OCI-LY3 (cell line): ENCODE data around the gene WNT9B.

Source experiments
- CTCF ChIP-seq: fragments of 200-600, 300-600 bp; sonication (generic); IDR thresholded peaks from 2 replicates; pipeline ENCODE4 v1.5.1; 2014; ENCODE audit warnings: antibody characterized with exemption, low read length, low read depth
- EZH2phosphoT487 ChIP-seq: fragments of 200-600 bp; shearing (Covaris generic); IDR thresholded peaks from 2 replicates; pipeline ENCODE4 v1.6.1; 2018; ENCODE audit warnings: antibody characterized with exemption, mixed run types, low read depth

GRCh38 chr17:46857600-46857999 is 6.2 kb downstream of the WNT9B start:
- no peak for TF ChIP-seq EZH2phosphoT487
- TF ChIP-seq CTCF = no peak
